HepG2 (cell line): Measurements from ENCODE around the gene PIM3. TPM values are rescaled to one million over a fixed set of nuclear protein-coding genes. Genes with fewer than 3 reads are reported as not detected.

Experiments
- EP300 ChIP-seq, 3 experiments: sonication (generic) in 1 of 3; formaldehyde crosslinking in 1 of 3; IDR thresholded peaks; 2 replicates each; pipeline versions ENCODE4 v1.5.1 to v1.6.1; 2011 to 2020; ENCODE audit warnings: low read depth in 2 of 3, low read length in 2 of 3, borderline replicate concordance in 1 of 3, improper control_type of control experiment in 1 of 3, mild to moderate bottlenecking in 1 of 3, missing genetic modification reagents in 1 of 3, moderate library complexity in 1 of 3
- GATA4 ChIP-seq: sonication (generic); IDR thresholded peaks from 2 replicates; pipeline ENCODE4 v1.6.1; 2016; ENCODE audit warnings: antibody characterized with exemption, low read depth, borderline replicate concordance
- IRF1 ChIP-seq: sonication (generic); formaldehyde crosslinking; IDR thresholded peaks from 2 replicates; pipeline ENCODE4 v1.4.0; 2020; ENCODE audit warnings: low read depth, mild to moderate bottlenecking, missing genetic modification reagents
- IRF2 ChIP-seq: IDR thresholded peaks from 2 replicates; pipeline ENCODE4 v1.6.1; 2018; ENCODE audit warnings: missing genetic modification reagents, missing compliant biosample characterization
- MBD4 ChIP-seq: IDR thresholded peaks from 2 replicates; pipeline ENCODE4 v1.6.1; 2012; ENCODE audit warnings: low read length, inconsistent platforms, borderline replicate concordance
- MBNL3 ChIP-seq: fragments of 250-450 bp; sonication (Bioruptor Pico); conservative IDR thresholded peaks from 2 replicates; pipeline ENCODE4 v1.8.0; 2022; ENCODE audit warnings: mild to moderate bottlenecking, inconsistent platforms
- MYC ChIP-seq: sonication (generic); formaldehyde crosslinking; IDR thresholded peaks from 2 replicates; pipeline ENCODE4 v1.9.0; 2021; ENCODE audit warnings: missing genetic modification reagents, borderline replicate concordance
- PHF8 ChIP-seq: sonication (generic); formaldehyde crosslinking; IDR thresholded peaks from 2 replicates; pipeline ENCODE4 v1.5.0; 2020; ENCODE audit warnings: missing genetic modification reagents
- ZNF180 ChIP-seq: sonication (generic); formaldehyde crosslinking; IDR thresholded peaks from 2 replicates; pipeline ENCODE4 v1.4.0; 2020; ENCODE audit warnings: low read depth, missing genetic modification reagents, borderline replicate concordance
- ZNF264 ChIP-seq: sonication (generic); formaldehyde crosslinking; IDR thresholded peaks from 2 replicates; pipeline ENCODE4 v1.4.0; 2020; ENCODE audit warnings: missing genetic modification reagents
- ZNF276 ChIP-seq: sonication (generic); formaldehyde crosslinking; IDR thresholded peaks from 2 replicates; pipeline ENCODE4 v1.4.0; 2020; ENCODE audit warnings: mild to moderate bottlenecking, low read depth, missing genetic modification reagents
- ZNF501 ChIP-seq: sonication (generic); formaldehyde crosslinking; IDR thresholded peaks from 2 replicates; pipeline ENCODE4 v1.5.1; 2020; ENCODE audit warnings: mild to moderate bottlenecking, moderate library complexity, missing genetic modification reagents
- ZNF841 ChIP-seq: sonication (generic); formaldehyde crosslinking; IDR thresholded peaks from 2 replicates; pipeline ENCODE4 v1.8.1; 2023; ENCODE audit warnings: missing genetic modification reagents, borderline replicate concordance
- polyA plus RNA-seq, 8 experiments: library from polyadenylated mRNA; depleted of rRNA in 3 of 8; stranded (reverse) in 7 of 8; unstranded in 1 of 8; fragments of >200 nt; fragmentation: Illumina TruSeq in 4 of 8; extraction: Trizol in 4 of 8; gene quantifications; 2 replicates each; pipeline versions ENCODE4 v1.2.1 to v1.2.3, GENCODE V29; 2011 to 2016; ENCODE audit warnings: low read depth in 4 of 8, missing spikeins in 1 of 8, mixed read lengths in 1 of 8; ENCODE audit not compliant: insufficient read depth in 1 of 8
- total RNA-seq, 5 experiments: library from RNA; depleted of rRNA; stranded (reverse); fragments of >200 nt; fragmentation: Illumina TruSeq; extraction: Trizol; gene quantifications; 2 replicates each; pipeline ENCODE4 v1.2.3, GENCODE V29; 2016; ENCODE audit warnings: low read depth in 1 of 5
- TF ChIP-seq, protein P1 (sequence below): sonication (generic); formaldehyde crosslinking; IDR thresholded peaks from 2 replicates; pipeline ENCODE4 v1.5.0; 2020; ENCODE audit warnings: missing genetic modification reagents
- TF ChIP-seq, protein P2 (sequence below): sonication (generic); formaldehyde crosslinking; IDR thresholded peaks from 2 replicates; pipeline ENCODE4 v1.5.1; 2020; ENCODE audit warnings: mild to moderate bottlenecking, missing genetic modification reagents, borderline replicate concordance
- TF ChIP-seq, protein P3 (sequence below): sonication (generic); formaldehyde crosslinking; IDR thresholded peaks from 2 replicates; pipeline ENCODE4 v1.4.0; 2020; ENCODE audit warnings: missing genetic modification reagents, borderline replicate concordance

Gene PIM3
- total and polyA plus RNA-seq, 2 of the 13 experiments (the other 11 are each of a cell fraction or from before 2014, with no cell fraction given), result 21.6 to 31.2 TPM

DNA sequence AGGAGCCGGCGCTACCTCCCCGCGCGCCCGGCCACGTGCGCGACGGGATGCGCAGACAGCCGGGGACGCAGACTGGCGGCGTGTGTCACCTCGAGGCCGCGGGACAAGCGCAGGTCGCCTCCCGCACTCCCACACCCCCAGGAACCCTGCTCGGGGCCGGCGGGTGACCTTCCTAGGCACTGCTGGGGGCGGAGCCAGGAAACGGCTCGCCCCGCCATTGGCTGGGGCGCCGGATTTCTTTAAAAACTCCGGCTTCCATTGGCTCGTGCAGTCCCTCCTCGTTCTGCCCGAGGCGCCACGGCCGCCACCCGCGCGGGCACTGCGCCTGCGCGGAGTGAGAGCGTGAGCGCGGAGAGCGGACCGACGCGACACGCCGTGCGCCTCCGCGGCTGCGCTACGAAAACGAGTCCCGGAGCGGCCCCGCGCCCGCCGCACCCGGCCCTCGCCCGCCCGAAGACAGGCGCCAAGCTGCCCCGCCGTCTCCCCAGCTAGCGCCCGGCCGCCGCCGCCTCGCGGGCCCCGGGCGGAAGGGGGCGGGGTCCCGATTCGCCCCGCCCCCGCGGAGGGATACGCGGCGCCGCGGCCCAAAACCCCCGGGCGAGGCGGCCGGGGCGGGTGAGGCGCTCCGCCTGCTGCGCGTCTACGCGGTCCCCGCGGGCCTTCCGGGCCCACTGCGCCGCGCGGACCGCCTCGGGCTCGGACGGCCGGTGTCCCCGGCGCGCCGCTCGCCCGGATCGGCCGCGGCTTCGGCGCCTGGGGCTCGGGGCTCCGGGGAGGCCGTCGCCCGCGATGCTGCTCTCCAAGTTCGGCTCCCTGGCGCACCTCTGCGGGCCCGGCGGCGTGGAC, at the start of gene PIM3 (continued):
- TF ChIP-seq ZNF276, result peak; percentile 39; the same call in 1 of the 2 replicates
- 0 out of 2 replicates have a peak, but pooled peaks have one; percentile 18 for TF ChIP-seq ZNF180 (CRISPR knock-in tag)
- TF ChIP-seq EP300 (IDR thresholded peaks at IDR 0.05; ENCODE audit: low read depth in 2 of 2, low read length in 2 of 2), result no peak
- TF ChIP-seq EP300 (CRISPR knock-in tag; IDR thresholded peaks at IDR 0.05; ENCODE audit: borderline replicate concordance), result no peak
- TF ChIP-seq ZNF264 (CRISPR knock-in tag), result no peak
- TF ChIP-seq PHF8 (CRISPR knock-in tag), result peak; percentile 38
- TF ChIP-seq MBD4, result no peak
- no peak for TF ChIP-seq IRF1 (CRISPR knock-in tag)
- peak; percentile 34; the same call in 1 of the 2 replicates for TF ChIP-seq ZNF501
- TF ChIP-seq GATA4, result 0 out of 2 replicates have a peak, but pooled peaks have one; percentile 23
- TF ChIP-seq, protein P1, sequence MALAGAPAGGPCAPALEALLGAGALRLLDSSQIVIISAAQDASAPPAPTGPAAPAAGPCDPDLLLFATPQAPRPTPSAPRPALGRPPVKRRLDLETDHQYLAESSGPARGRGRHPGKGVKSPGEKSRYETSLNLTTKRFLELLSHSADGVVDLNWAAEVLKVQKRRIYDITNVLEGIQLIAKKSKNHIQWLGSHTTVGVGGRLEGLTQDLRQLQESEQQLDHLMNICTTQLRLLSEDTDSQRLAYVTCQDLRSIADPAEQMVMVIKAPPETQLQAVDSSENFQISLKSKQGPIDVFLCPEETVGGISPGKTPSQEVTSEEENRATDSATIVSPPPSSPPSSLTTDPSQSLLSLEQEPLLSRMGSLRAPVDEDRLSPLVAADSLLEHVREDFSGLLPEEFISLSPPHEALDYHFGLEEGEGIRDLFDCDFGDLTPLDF, result peak; percentile 41; the same call in 1 of the 2 replicates
- peak; percentile 99 for TF ChIP-seq MYC (CRISPR knock-in tag)
- TF ChIP-seq, protein P2, sequence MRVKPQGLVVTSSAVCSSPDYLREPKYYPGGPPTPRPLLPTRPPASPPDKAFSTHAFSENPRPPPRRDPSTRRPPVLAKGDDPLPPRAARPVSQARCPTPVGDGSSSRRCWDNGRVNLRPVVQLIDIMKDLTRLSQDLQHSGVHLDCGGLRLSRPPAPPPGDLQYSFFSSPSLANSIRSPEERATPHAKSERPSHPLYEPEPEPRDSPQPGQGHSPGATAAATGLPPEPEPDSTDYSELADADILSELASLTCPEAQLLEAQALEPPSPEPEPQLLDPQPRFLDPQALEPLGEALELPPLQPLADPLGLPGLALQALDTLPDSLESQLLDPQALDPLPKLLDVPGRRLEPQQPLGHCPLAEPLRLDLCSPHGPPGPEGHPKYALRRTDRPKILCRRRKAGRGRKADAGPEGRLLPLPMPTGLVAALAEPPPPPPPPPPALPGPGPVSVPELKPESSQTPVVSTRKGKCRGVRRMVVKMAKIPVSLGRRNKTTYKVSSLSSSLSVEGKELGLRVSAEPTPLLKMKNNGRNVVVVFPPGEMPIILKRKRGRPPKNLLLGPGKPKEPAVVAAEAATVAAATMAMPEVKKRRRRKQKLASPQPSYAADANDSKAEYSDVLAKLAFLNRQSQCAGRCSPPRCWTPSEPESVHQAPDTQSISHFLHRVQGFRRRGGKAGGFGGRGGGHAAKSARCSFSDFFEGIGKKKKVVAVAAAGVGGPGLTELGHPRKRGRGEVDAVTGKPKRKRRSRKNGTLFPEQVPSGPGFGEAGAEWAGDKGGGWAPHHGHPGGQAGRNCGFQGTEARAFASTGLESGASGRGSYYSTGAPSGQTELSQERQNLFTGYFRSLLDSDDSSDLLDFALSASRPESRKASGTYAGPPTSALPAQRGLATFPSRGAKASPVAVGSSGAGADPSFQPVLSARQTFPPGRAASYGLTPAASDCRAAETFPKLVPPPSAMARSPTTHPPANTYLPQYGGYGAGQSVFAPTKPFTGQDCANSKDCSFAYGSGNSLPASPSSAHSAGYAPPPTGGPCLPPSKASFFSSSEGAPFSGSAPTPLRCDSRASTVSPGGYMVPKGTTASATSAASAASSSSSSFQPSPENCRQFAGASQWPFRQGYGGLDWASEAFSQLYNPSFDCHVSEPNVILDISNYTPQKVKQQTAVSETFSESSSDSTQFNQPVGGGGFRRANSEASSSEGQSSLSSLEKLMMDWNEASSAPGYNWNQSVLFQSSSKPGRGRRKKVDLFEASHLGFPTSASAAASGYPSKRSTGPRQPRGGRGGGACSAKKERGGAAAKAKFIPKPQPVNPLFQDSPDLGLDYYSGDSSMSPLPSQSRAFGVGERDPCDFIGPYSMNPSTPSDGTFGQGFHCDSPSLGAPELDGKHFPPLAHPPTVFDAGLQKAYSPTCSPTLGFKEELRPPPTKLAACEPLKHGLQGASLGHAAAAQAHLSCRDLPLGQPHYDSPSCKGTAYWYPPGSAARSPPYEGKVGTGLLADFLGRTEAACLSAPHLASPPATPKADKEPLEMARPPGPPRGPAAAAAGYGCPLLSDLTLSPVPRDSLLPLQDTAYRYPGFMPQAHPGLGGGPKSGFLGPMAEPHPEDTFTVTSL, result no peak
- TF ChIP-seq, protein P3, sequence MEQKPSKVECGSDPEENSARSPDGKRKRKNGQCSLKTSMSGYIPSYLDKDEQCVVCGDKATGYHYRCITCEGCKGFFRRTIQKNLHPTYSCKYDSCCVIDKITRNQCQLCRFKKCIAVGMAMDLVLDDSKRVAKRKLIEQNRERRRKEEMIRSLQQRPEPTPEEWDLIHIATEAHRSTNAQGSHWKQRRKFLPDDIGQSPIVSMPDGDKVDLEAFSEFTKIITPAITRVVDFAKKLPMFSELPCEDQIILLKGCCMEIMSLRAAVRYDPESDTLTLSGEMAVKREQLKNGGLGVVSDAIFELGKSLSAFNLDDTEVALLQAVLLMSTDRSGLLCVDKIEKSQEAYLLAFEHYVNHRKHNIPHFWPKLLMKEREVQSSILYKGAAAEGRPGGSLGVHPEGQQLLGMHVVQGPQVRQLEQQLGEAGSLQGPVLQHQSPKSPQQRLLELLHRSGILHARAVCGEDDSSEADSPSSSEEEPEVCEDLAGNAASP (CRISPR knock-in tag), result peak; percentile 61; the same call in 1 of the 2 replicates
- TF ChIP-seq ZNF841 (CRISPR knock-in tag), result peak; percentile 5; the same call in 1 of the 2 replicates
- TF ChIP-seq MBNL3 (CRISPR knock-in tag), result no peak
- no peak; the same call in 1 of the 2 replicates for TF ChIP-seq IRF2 (CRISPR knock-in tag)
